ENCODE measurements around the gene TPD52L1. TPM values are rescaled to one million over a fixed set of nuclear protein-coding genes. Genes with fewer than 3 reads are reported as not detected.

TPD52L1 gene
- total RNA-seq, 1 donor from 2014 or later, result 7.2 TPM

DNA sequence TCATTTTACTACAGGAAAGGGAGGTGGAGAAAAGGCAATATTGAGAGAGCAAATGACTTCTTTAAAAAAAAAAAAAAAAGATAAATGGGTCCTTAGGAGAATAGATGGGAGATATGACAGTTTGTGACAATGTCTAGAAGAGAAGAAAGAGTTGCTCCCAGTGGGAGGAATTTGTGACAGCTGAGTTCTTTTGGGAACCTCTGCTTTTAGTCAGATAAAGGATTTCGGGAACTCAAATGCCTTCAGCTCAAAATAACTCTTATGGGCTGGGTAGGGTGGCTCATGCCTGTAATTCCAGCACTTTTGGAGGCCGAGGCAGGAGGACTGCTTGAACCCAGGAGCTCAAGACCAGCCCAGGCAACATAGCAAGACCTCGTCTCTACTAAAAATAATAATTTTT, 13.1 kb downstream of the TPD52L1 start:
- H3K4me3 Mint-ChIP-seq (ENCODE audit: unreplicated experiment), result no peak overlapping the region
- no peak overlapping the region for H3K27ac Mint-ChIP-seq (ENCODE audit: unreplicated experiment)
- H3K4me1 Mint-ChIP-seq (ENCODE audit: unreplicated experiment), result peaks cover 2% of the 10 kb centered on the region
- TF ChIP-seq, protein P1, sequence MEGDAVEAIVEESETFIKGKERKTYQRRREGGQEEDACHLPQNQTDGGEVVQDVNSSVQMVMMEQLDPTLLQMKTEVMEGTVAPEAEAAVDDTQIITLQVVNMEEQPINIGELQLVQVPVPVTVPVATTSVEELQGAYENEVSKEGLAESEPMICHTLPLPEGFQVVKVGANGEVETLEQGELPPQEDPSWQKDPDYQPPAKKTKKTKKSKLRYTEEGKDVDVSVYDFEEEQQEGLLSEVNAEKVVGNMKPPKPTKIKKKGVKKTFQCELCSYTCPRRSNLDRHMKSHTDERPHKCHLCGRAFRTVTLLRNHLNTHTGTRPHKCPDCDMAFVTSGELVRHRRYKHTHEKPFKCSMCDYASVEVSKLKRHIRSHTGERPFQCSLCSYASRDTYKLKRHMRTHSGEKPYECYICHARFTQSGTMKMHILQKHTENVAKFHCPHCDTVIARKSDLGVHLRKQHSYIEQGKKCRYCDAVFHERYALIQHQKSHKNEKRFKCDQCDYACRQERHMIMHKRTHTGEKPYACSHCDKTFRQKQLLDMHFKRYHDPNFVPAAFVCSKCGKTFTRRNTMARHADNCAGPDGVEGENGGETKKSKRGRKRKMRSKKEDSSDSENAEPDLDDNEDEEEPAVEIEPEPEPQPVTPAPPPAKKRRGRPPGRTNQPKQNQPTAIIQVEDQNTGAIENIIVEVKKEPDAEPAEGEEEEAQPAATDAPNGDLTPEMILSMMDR (IDR thresholded peaks at IDR 0.05), result no peak
- H3K27me3 Mint-ChIP-seq (ENCODE audit: unreplicated experiment), result no peaks in the 10 kb centered on the region
- no peaks in the 10 kb centered on the region for H3K36me3 Mint-ChIP-seq (ENCODE audit: unreplicated experiment)
- H3K9me3 Mint-ChIP-seq (ENCODE audit: unreplicated experiment), result no peaks in the 10 kb centered on the region
- no peak for DNase-seq (ENCODE audit: extremely low spot score, unreplicated experiment)

DNA sequence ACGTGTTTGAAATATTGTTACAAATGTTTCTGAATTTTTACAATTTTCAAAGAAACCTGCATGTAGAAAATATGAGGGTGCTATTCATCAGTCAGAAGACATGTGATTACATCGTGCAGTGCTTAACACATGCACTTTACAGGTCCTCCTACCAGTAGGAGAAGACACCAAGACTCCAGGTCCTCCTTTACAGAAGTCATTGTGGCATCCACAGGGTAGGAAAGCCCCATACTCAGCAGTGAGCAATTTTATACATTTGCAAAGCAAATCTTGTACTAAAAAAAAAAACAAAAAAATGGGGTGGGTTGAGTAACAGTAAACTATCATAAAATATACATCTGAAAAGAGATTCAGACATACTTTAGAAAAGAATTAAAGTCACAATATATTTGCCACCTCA, 14.0 kb downstream of the TPD52L1 start:
- DNase-seq (ENCODE audit: extremely low spot score, unreplicated experiment), result no peak
- Mint-ChIP-seq H3K4me1 (ENCODE audit: unreplicated experiment) (peaks cover 2% of the 10 kb centered on the region), H3K36me3 (ENCODE audit: unreplicated experiment) (no peaks in the 10 kb centered on the region), H3K27me3 (ENCODE audit: unreplicated experiment) (no peaks in the 10 kb centered on the region), H3K9me3 (ENCODE audit: unreplicated experiment) (no peaks in the 10 kb centered on the region), H3K27ac (ENCODE audit: unreplicated experiment) (no peak overlapping the region), H3K4me3 (ENCODE audit: unreplicated experiment) (no peak overlapping the region)
- TF ChIP-seq, protein P1 (IDR thresholded peaks at IDR 0.05), result no peak

DNA sequence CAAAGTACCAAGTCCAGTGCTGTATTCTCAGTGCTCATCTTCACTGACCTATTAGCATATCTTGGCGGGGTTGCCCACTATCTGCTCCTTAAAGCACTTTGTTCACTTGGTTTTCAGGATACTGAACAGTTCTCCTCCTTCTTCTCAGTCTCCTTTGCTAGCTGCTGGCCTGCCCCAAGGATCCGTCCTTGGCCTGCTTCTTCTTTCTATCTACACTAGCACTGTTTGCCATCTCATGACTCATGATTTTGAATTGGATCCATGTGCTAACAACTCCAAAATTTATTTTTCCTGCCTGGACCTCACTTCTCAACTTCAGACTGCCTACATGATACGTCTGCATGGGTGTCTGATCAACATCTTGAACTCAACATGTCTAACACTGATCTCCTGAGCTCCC, 15.5 kb downstream of the TPD52L1 start:
- no peak for DNase-seq (ENCODE audit: extremely low spot score, unreplicated experiment)
- TF ChIP-seq, protein P1 (IDR thresholded peaks at IDR 0.05), result no peak
- no peaks in the 10 kb centered on the region for H3K27me3 Mint-ChIP-seq (ENCODE audit: unreplicated experiment)
- H3K36me3 Mint-ChIP-seq (ENCODE audit: unreplicated experiment), result peaks cover 2% of the 10 kb centered on the region
- H3K9me3 Mint-ChIP-seq (ENCODE audit: unreplicated experiment), result no peaks in the 10 kb centered on the region
- no peak overlapping the region for H3K27ac Mint-ChIP-seq (ENCODE audit: unreplicated experiment)
- peaks cover 2% of the 10 kb centered on the region for H3K4me1 Mint-ChIP-seq (ENCODE audit: unreplicated experiment)
- no peak overlapping the region for H3K4me3 Mint-ChIP-seq (ENCODE audit: unreplicated experiment)

DNA sequence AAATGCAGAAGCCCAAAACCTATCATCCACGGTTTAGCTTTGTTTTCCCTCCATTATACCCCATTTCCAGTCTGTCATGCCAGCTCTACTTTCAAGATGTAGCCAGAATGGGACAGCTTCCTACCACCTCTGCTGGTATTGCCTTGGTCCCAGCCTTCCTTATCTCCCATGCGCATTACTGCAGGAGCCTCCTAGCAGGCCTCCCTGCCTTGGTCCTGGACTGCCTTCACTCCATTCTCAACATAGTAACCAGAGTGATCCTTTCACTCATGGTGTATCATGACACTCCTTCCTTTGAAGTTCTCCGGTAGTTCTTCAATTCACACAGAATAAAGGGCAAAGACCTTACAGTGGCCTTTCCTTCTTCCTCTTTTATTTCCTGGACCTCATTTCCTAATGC, 15.9 kb downstream of the TPD52L1 start:
- Mint-ChIP-seq H3K4me3 (ENCODE audit: unreplicated experiment) (no peak overlapping the region), H3K4me1 (ENCODE audit: unreplicated experiment) (peaks cover 2% of the 10 kb centered on the region), H3K27ac (ENCODE audit: unreplicated experiment) (no peak overlapping the region), H3K9me3 (ENCODE audit: unreplicated experiment) (no peaks in the 10 kb centered on the region), H3K27me3 (ENCODE audit: unreplicated experiment) (no peaks in the 10 kb centered on the region), H3K36me3 (ENCODE audit: unreplicated experiment) (peaks cover 2% of the 10 kb centered on the region)
- TF ChIP-seq, protein P1 (IDR thresholded peaks at IDR 0.05), result no peak
- DNase-seq (ENCODE audit: extremely low spot score, unreplicated experiment), result no peak

- no peak overlapping the region for H3K4me3 Mint-ChIP-seq (ENCODE audit: unreplicated experiment)
- no peaks in the 10 kb centered on the region for H3K9me3 Mint-ChIP-seq (ENCODE audit: unreplicated experiment)
- peaks cover 2% of the 10 kb centered on the region for H3K4me1 Mint-ChIP-seq (ENCODE audit: unreplicated experiment)
- H3K27ac Mint-ChIP-seq (ENCODE audit: unreplicated experiment), result no peak overlapping the region
- no peak for DNase-seq (ENCODE audit: extremely low spot score, unreplicated experiment)
- no peaks in the 10 kb centered on the region for H3K27me3 Mint-ChIP-seq (ENCODE audit: unreplicated experiment)
- peaks cover 2% of the 10 kb centered on the region for H3K36me3 Mint-ChIP-seq (ENCODE audit: unreplicated experiment)
- TF ChIP-seq, protein P1 (IDR thresholded peaks at IDR 0.05), result no peak
These were observed 16.8 kb downstream of the TPD52L1 start for GRCh38 chr6:125170376-125170775.
